Measurements from ENCODE around the gene LCE3E. TPM values are rescaled to one million over a fixed set of nuclear protein-coding genes. Genes with fewer than 3 reads are reported as not detected.

Gene LCE3E
- not detected in 2 replicates for total RNA-seq (2014; rRNA removed)
- Bru-seq, nascent RNA: not detected
- not detected for BruChase-seq, experiment 1, labeled RNA remaining after a 6-hour chase
- not detected for BruChase-seq, experiment 2, labeled RNA remaining after a 2-hour chase
- long read RNA-seq: 0 reads

- intact Hi-C loops (cut with micrococcal nuclease): no loop called here
- POLR2A ChIA-PET (ENCODE audit: unreplicated experiment): no interaction called here
These were observed at the start of gene LCE3E for GRCh38 chr1:152566681-152567080. LCE3E (minus strand) TSS chr1:152566780; CDS start chr1:152566208, 572 bp downstream.

GRCh38 chr1:152613511-152613910 lies 46.9 kb upstream of the LCE3E start, which contains the start of gene LCE3B:
LCE3B (plus strand) TSS chr1:152613811; CDS start chr1:152613811, 0 bp downstream.
- Histone ChIP-seq H3K9ac (ENCODE audit: low read length) (no peak within 1 kb of the TSS), H3F3A (ENCODE audit: low read length, unreplicated experiment) (no peaks in the 10 kb centered on the region), H3K4me1 (ENCODE audit: insufficient read depth, low read length) (no peaks in the 10 kb centered on the region), H3K9me2 (replicated peaks; ENCODE audit: low read length) (no peaks in the 10 kb centered on the region), H2AFZ (ENCODE audit: low read length) (no peak within 1 kb of the TSS), H3K79me2 (ENCODE audit: low read length) (no peaks in the 10 kb centered on the region), H3K27me3 (ENCODE audit: low read length) (no peaks in the 10 kb centered on the region), H3K4me3 (ENCODE audit: low read length) (no peak within 1 kb of the TSS), H4K20me1 (ENCODE audit: low read length) (no peaks in the 10 kb centered on the region), H3K9me3 (ENCODE audit: low read length) (no peaks in the 10 kb centered on the region), H3K27ac (ENCODE audit: low read length) (no peak within 1 kb of the TSS), H3K36me3 (ENCODE audit: low read depth, low read length) (no peaks in the 10 kb centered on the region), H3K4me2 (ENCODE audit: low read length) (no peak within 1 kb of the TSS)
- BruUV-seq (replicated peaks): no TSS peak
- DNase-seq (no peak), ATAC-seq (no peak)
- CTCF ChIA-PET: no interaction called here
- intact Hi-C loops (cut with micrococcal nuclease): no loop called here
- POLR2A ChIA-PET (ENCODE audit: unreplicated experiment): no interaction called here
- TF ChIP-seq EZH2phosphoT487 (IDR thresholded peaks at IDR 0.05; ENCODE audit: borderline replicate concordance, low read length): no peak
- TF ChIP-seq EZH2 (IDR thresholded peaks at IDR 0.05; ENCODE audit: low read length, unreplicated experiment): no peak
- TF ChIP-seq CTCF (conservative IDR thresholded peaks at IDR 0.05; ENCODE audit: low read depth, low read length): no peak

More at GRCh38 chr1:152566681-152567080, at the start of gene LCE3E:
- Histone ChIP-seq H3K9me3 (ENCODE audit: low read length) (peaks cover 16% of the 10 kb centered on the region; the same call in 1 of the 2 replicates), H3K4me1 (ENCODE audit: insufficient read depth, low read length) (no peaks in the 10 kb centered on the region), H3K27me3 (ENCODE audit: low read length) (no peaks in the 10 kb centered on the region), H3F3A (ENCODE audit: low read length, unreplicated experiment) (no peaks in the 10 kb centered on the region), H2AFZ (ENCODE audit: low read length) (no peak within 1 kb of the TSS), H3K27ac (ENCODE audit: low read length) (no peak within 1 kb of the TSS), H4K20me1 (ENCODE audit: low read length) (no peaks in the 10 kb centered on the region), H3K4me2 (ENCODE audit: low read length) (no peak within 1 kb of the TSS), H3K9me2 (replicated peaks; ENCODE audit: low read length) (no peaks in the 10 kb centered on the region), H3K79me2 (ENCODE audit: low read length) (no peaks in the 10 kb centered on the region), H3K9ac (ENCODE audit: low read length) (no peak within 1 kb of the TSS), H3K4me3 (ENCODE audit: low read length) (no peak within 1 kb of the TSS), H3K36me3 (ENCODE audit: low read depth, low read length) (no peaks in the 10 kb centered on the region)
- no peak for TF ChIP-seq EZH2phosphoT487 (IDR thresholded peaks at IDR 0.05; ENCODE audit: borderline replicate concordance, low read length)
- TF ChIP-seq EZH2 (IDR thresholded peaks at IDR 0.05; ENCODE audit: low read length, unreplicated experiment): no peak
- TF ChIP-seq CTCF (conservative IDR thresholded peaks at IDR 0.05; ENCODE audit: low read depth, low read length): no peak
- CTCF ChIA-PET: no interaction called here
- DNase-seq (peak; percentile 0), ATAC-seq (no peak)
- no TSS peak for BruUV-seq (replicated peaks)

GRCh38 chr1:152599934-152600333 lies 33.4 kb upstream of the LCE3E start, which contains the start of gene LCE3C:
LCE3C (plus strand) TSS chr1:152600234; CDS start chr1:152600732, 498 bp downstream.
- Histone ChIP-seq H3K27ac (ENCODE audit: low read length) (no peak within 1 kb of the TSS), H3K9me2 (replicated peaks; ENCODE audit: low read length) (no peaks in the 10 kb centered on the region), H2AFZ (ENCODE audit: low read length) (no peak within 1 kb of the TSS), H3K36me3 (ENCODE audit: low read depth, low read length) (no peaks in the 10 kb centered on the region), H3K4me2 (ENCODE audit: low read length) (no peak within 1 kb of the TSS), H3K9me3 (ENCODE audit: low read length) (no peaks in the 10 kb centered on the region), H4K20me1 (ENCODE audit: low read length) (no peaks in the 10 kb centered on the region), H3K4me3 (ENCODE audit: low read length) (no peak within 1 kb of the TSS), H3K79me2 (ENCODE audit: low read length) (no peaks in the 10 kb centered on the region), H3F3A (ENCODE audit: low read length, unreplicated experiment) (no peaks in the 10 kb centered on the region), H3K27me3 (ENCODE audit: low read length) (no peaks in the 10 kb centered on the region), H3K4me1 (ENCODE audit: insufficient read depth, low read length) (no peaks in the 10 kb centered on the region), H3K9ac (ENCODE audit: low read length) (no peak within 1 kb of the TSS)
- BruUV-seq (replicated peaks): no TSS peak
- no peak for ATAC-seq
- no peak for TF ChIP-seq EZH2phosphoT487 (IDR thresholded peaks at IDR 0.05; ENCODE audit: borderline replicate concordance, low read length)
- no peak for TF ChIP-seq EZH2 (IDR thresholded peaks at IDR 0.05; ENCODE audit: low read length, unreplicated experiment)
- no peak for TF ChIP-seq CTCF (conservative IDR thresholded peaks at IDR 0.05; ENCODE audit: low read depth, low read length)
- POLR2A ChIA-PET (ENCODE audit: unreplicated experiment): no interaction called here
- no peak for DNase-seq
- intact Hi-C loops (cut with micrococcal nuclease): no loop called here
- CTCF ChIA-PET: no interaction called here
